OCI-LY1 (cell line): ENCODE results near the gene CRIM1.

Experiments
- H2AFZ ChIP-seq: fragments of 200-600 bp; sonication (generic), shearing (Covaris generic); 2 replicates; pipeline ENCODE4 v1.6.0; 2014; ENCODE audit warnings: antibody characterized with exemption, mild to moderate bottlenecking, low read length
- H3F3A ChIP-seq: fragments of 200-600 bp; sonication (generic), shearing (Covaris generic); 2 replicates; pipeline ENCODE4 v1.6.0; 2014; ENCODE audit warnings: mild to moderate bottlenecking, antibody characterized with exemption, low read length, moderate library complexity; ENCODE audit not compliant: insufficient read depth
- H3K27ac ChIP-seq: fragments of 200-600 bp; sonication (generic); 2 replicates; pipeline ENCODE4 v1.5.1; 2014; ENCODE audit warnings: low read length, mixed run types, mild to moderate bottlenecking, low read depth; ENCODE audit not compliant: poor library complexity, severe bottlenecking
- H3K27me3 ChIP-seq: fragments of 200-600 bp; sonication (generic); 2 replicates; pipeline ENCODE4 v1.6.0; 2014; ENCODE audit warnings: antibody characterized with exemption, mild to moderate bottlenecking, low read length, moderate library complexity; ENCODE audit not compliant: insufficient read depth
- H3K36me3 ChIP-seq: fragments of 200-600 bp; sonication (generic); 2 replicates; pipeline ENCODE4 v1.6.1; 2014; ENCODE audit warnings: mild to moderate bottlenecking, antibody characterized with exemption, low read length, moderate library complexity, mixed read lengths; ENCODE audit not compliant: insufficient read depth
- H3K4me1 ChIP-seq: fragments of 200-600 bp; sonication (generic); 2 replicates; pipeline ENCODE4 v1.5.1; 2014; ENCODE audit warnings: mild to moderate bottlenecking, low read length, moderate library complexity; ENCODE audit not compliant: insufficient read depth, severe bottlenecking
- H3K4me2 ChIP-seq: fragments of 200-600 bp; sonication (generic), shearing (Covaris generic); 2 replicates; pipeline ENCODE4 v1.6.1; 2014; ENCODE audit warnings: low read length
- H3K4me3 ChIP-seq: fragments of 200-600 bp; sonication (generic); 2 replicates; pipeline ENCODE4 v1.5.1; 2014; ENCODE audit warnings: low read length, low read depth, mild to moderate bottlenecking, mixed read lengths; ENCODE audit not compliant: poor library complexity, severe bottlenecking
- H3K79me2 ChIP-seq: fragments of 200-600 bp; shearing (Covaris generic); 2 replicates; pipeline ENCODE4 v1.6.1; 2016; ENCODE audit warnings: mixed run types, low read length, mixed read lengths; ENCODE audit not compliant: insufficient read depth
- H3K9ac ChIP-seq: fragments of 200-600 bp; sonication (generic), shearing (Covaris generic); 2 replicates; pipeline ENCODE4 v1.6.1; 2014; ENCODE audit warnings: mild to moderate bottlenecking, low read length, mixed read lengths
- H3K9me2 ChIP-seq: fragments of 200-600 bp; sonication (generic), shearing (Covaris generic); 2 replicates; pipeline ENCODE4 v1.6.1; 2014; ENCODE audit warnings: low read depth, mild to moderate bottlenecking, low read length, mixed read lengths
- H3K9me3 ChIP-seq: fragments of 200-600 bp; shearing (Covaris generic); 2 replicates; pipeline ENCODE4 v1.6.1; 2014; ENCODE audit warnings: low read length, mixed read lengths
- H4K20me1 ChIP-seq: fragments of 200-600 bp; sonication (generic), shearing (Covaris generic); 2 replicates; pipeline ENCODE4 v1.6.0; 2016; ENCODE audit warnings: mild to moderate bottlenecking, low read length; ENCODE audit not compliant: insufficient read depth
- EZH2 ChIP-seq: fragments of 200-600 bp; sonication (generic), shearing (Covaris generic); IDR thresholded peaks from 2 replicates; pipeline ENCODE4 v1.8.0; 2017; ENCODE audit warnings: borderline replicate concordance, mixed run types, mild to moderate bottlenecking, antibody characterized with exemption, low read length, moderate library complexity, mixed read lengths
- TF ChIP-seq, protein P1 (sequence below): fragments of 200-600 bp; sonication (generic), shearing (Covaris generic); IDR thresholded peaks from 2 replicates; pipeline ENCODE4 v1.5.1; 2017; ENCODE audit warnings: mild to moderate bottlenecking, antibody characterized with exemption, low read length, moderate library complexity, mixed read lengths

The CRIM1 gene

DNA sequence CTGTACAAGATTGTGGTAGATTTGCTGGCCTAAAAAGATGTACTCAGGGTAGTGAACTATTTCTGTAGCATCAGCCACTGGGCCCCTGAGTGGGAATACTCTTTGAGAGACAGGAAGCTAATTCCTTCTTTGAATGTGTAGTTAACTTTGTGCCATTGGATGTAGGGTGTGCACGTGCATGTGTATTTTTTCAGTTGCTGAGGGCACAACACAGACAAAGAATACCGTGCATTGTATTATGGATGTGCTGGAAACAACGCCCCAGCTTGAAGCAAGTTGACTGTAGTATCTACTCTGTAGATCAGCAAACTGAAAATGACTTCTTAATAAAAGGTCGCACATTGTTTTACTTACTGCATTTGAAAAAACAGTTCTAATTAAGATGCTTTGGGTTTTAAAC lies 14.1 kb downstream of the CRIM1 start:
- Histone ChIP-seq H3K4me3 (no peak overlapping the region), H3K9me3 (no peaks in the 10 kb centered on the region), H3K4me2 (no peak overlapping the region), H4K20me1 (no peaks in the 10 kb centered on the region), H3F3A (no peaks in the 10 kb centered on the region), H3K79me2 (no peaks in the 10 kb centered on the region), H3K9ac (no peak overlapping the region), H3K27ac (no peak overlapping the region), H3K9me2 (no peaks in the 10 kb centered on the region), H3K36me3 (no peaks in the 10 kb centered on the region), H2AFZ (no peak overlapping the region), H3K4me1 (no peaks in the 10 kb centered on the region), H3K27me3 (no peaks in the 10 kb centered on the region)
- TF ChIP-seq, protein P1, sequence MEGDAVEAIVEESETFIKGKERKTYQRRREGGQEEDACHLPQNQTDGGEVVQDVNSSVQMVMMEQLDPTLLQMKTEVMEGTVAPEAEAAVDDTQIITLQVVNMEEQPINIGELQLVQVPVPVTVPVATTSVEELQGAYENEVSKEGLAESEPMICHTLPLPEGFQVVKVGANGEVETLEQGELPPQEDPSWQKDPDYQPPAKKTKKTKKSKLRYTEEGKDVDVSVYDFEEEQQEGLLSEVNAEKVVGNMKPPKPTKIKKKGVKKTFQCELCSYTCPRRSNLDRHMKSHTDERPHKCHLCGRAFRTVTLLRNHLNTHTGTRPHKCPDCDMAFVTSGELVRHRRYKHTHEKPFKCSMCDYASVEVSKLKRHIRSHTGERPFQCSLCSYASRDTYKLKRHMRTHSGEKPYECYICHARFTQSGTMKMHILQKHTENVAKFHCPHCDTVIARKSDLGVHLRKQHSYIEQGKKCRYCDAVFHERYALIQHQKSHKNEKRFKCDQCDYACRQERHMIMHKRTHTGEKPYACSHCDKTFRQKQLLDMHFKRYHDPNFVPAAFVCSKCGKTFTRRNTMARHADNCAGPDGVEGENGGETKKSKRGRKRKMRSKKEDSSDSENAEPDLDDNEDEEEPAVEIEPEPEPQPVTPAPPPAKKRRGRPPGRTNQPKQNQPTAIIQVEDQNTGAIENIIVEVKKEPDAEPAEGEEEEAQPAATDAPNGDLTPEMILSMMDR: no peak
- no peak for TF ChIP-seq EZH2

DNA sequence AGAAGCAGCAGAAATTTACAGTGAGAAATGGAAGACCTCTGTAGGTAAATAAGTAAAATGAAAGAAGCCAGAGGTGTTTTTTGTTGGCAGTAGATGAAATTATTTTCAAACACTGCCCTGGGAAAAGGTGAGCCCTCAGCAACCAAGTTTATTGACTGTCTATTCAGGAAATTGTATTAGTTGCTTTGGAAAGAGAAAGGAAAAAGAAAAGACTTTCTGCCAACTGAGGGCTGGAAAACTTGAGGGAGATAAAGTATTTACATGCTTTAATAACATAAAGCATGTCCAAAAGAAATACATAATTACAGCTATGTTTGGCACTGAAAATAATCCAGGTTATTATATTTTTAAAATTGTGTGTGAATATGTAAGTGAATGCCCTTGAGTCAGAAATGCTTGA lies 14.7 kb downstream of the CRIM1 start:
- H4K20me1 ChIP-seq: no peaks in the 10 kb centered on the region
- TF ChIP-seq, protein P1: no peak
- TF ChIP-seq EZH2: no peak
- no peak overlapping the region for H3K4me3 ChIP-seq
- no peaks in the 10 kb centered on the region for H3K4me1 ChIP-seq
- H3K4me2 ChIP-seq: no peak overlapping the region
- no peak overlapping the region for H3K9ac ChIP-seq
- no peaks in the 10 kb centered on the region for H3K9me2 ChIP-seq
- no peaks in the 10 kb centered on the region for H3K27me3 ChIP-seq
- no peak overlapping the region for H2AFZ ChIP-seq
- no peaks in the 10 kb centered on the region for H3K79me2 ChIP-seq
- H3K36me3 ChIP-seq: no peaks in the 10 kb centered on the region
- H3K9me3 ChIP-seq: no peaks in the 10 kb centered on the region
- no peaks in the 10 kb centered on the region for H3F3A ChIP-seq
- no peak overlapping the region for H3K27ac ChIP-seq

DNA sequence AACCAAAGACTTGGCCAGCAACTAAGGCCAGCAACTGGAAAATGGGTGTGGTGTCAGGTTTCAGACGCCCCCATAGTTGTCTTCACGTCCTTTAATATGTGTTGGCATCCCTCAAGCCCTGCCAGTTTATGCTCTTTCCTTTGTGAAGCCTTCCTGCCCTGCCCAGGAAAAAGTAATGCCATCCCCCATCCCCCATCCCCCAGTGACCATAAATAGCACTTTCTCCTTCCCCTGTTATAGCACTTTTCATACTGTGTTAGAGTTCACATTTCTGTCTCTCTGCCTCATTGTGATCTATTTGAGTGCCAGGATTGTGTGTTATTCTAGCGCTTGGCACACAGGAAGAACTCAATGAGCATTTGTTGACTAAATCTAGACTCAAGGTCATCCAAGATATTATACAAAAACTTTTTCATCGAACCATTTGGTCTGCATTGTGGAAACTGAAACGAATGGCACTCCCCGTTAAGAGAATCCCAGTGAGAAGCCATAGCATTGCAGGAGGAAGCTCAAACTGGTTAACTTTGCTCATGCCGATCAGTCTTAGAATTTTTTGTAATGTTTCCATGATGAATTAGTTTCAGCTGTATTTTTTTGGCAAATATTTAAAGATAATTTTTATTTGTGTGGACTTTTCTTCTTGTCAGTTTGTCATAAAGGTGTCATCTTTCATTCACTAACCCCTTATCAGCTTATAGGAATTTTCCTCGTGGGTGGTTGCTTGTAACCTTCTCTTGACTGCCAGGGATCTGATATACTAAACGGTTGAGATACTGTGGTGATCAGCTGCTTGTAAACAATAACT lies 15.7 kb downstream of the CRIM1 start:
- H3K9me3 ChIP-seq: no peaks in the 10 kb centered on the region
- H3K4me1 ChIP-seq: no peaks in the 10 kb centered on the region
- no peak overlapping the region for H2AFZ ChIP-seq
- no peak overlapping the region for H3K4me3 ChIP-seq
- no peak for TF ChIP-seq EZH2
- TF ChIP-seq, protein P1: no peak
- no peak overlapping the region for H3K9ac ChIP-seq
- H3K4me2 ChIP-seq: no peak overlapping the region
- no peaks in the 10 kb centered on the region for H3K9me2 ChIP-seq
- H3K27ac ChIP-seq: no peak overlapping the region
- no peaks in the 10 kb centered on the region for H3K27me3 ChIP-seq
- H4K20me1 ChIP-seq: no peaks in the 10 kb centered on the region
- H3F3A ChIP-seq: no peaks in the 10 kb centered on the region
- no peaks in the 10 kb centered on the region for H3K36me3 ChIP-seq
- no peaks in the 10 kb centered on the region for H3K79me2 ChIP-seq
